ENCODE data around the gene BIK. TPM values are rescaled to one million over a fixed set of nuclear protein-coding genes. Genes with fewer than 3 reads are reported as not detected.
A peak's percentile ranks its signal among the peaks of the same experiment; 100 is the strongest.

The BIK gene
- total RNA-seq, 1 donor from 2014 or later, result 1.7 TPM

GRCh38 chr22:43148581-43148980, 38.0 kb downstream of the BIK start:
- no peak for TF ChIP-seq CTCF (IDR thresholded peaks at IDR 0.05; ENCODE audit: unreplicated experiment)
- Mint-ChIP-seq H3K4me3 (ENCODE audit: low read depth) (no peak overlapping the region), H3K4me1 (ENCODE audit: low read depth) (peaks cover 3% of the 10 kb centered on the region), H3K27ac (no peak overlapping the region), H3K36me3 (ENCODE audit: insufficient read depth) (no peaks in the 10 kb centered on the region), H3K27me3 (peaks cover 27% of the 10 kb centered on the region), H3K9me3 (ENCODE audit: low read depth) (no peaks in the 10 kb centered on the region)
- no peak for DNase-seq (ENCODE audit: low spot score, unreplicated experiment)

- Mint-ChIP-seq H3K4me1 (ENCODE audit: low read depth) (peaks cover 2% of the 10 kb centered on the region), H3K36me3 (ENCODE audit: insufficient read depth) (no peaks in the 10 kb centered on the region), H3K27me3 (peaks cover 27% of the 10 kb centered on the region), H3K4me3 (ENCODE audit: low read depth) (peak overlapping the region; percentile 68), H3K9me3 (ENCODE audit: low read depth) (no peaks in the 10 kb centered on the region), H3K27ac (no peak overlapping the region)
- no peak for DNase-seq (ENCODE audit: low spot score, unreplicated experiment)
- no peak for TF ChIP-seq CTCF (IDR thresholded peaks at IDR 0.05; ENCODE audit: unreplicated experiment)
Measured at GRCh38 chr22:43150731-43151206, 40.2 kb downstream of the BIK start.

GRCh38 chr22:43151251-43152002, 40.9 kb downstream of the BIK start, which contains the start of gene TSPO:
TSS of gene TSPO (plus strand) at chr22:43151559. CDS start at chr22:43159239, 7,680 bp downstream.
- Mint-ChIP-seq H3K27me3 (peaks cover 27% of the 10 kb centered on the region), H3K4me1 (ENCODE audit: low read depth) (peaks cover 2% of the 10 kb centered on the region), H3K27ac (no peak within 1 kb of the TSS), H3K4me3 (ENCODE audit: low read depth) (peak within 1 kb of the TSS; percentile 68), H3K9me3 (ENCODE audit: low read depth) (no peaks in the 10 kb centered on the region), H3K36me3 (ENCODE audit: insufficient read depth) (no peaks in the 10 kb centered on the region)
- DNase-seq (ENCODE audit: low spot score, unreplicated experiment), result no peak
- TF ChIP-seq CTCF (IDR thresholded peaks at IDR 0.05; ENCODE audit: unreplicated experiment), result no peak

GRCh38 chr22:43152003-43152356, 41.4 kb downstream of the BIK start:
- no peak for TF ChIP-seq CTCF (IDR thresholded peaks at IDR 0.05; ENCODE audit: unreplicated experiment)
- H3K36me3 Mint-ChIP-seq (ENCODE audit: insufficient read depth), result no peaks in the 10 kb centered on the region
- no peak overlapping the region for H3K27ac Mint-ChIP-seq
- H3K27me3 Mint-ChIP-seq, result peaks cover 27% of the 10 kb centered on the region
- H3K9me3 Mint-ChIP-seq (ENCODE audit: low read depth), result no peaks in the 10 kb centered on the region
- no peak for DNase-seq (ENCODE audit: low spot score, unreplicated experiment)
- H3K4me1 Mint-ChIP-seq (ENCODE audit: low read depth), result peaks cover 2% of the 10 kb centered on the region
- H3K4me3 Mint-ChIP-seq (ENCODE audit: low read depth), result no peak overlapping the region

GRCh38 chr22:43152357-43153071, 42.0 kb downstream of the BIK start:
- H3K4me1 Mint-ChIP-seq (ENCODE audit: low read depth), result peaks cover 2% of the 10 kb centered on the region
- no peak overlapping the region for H3K4me3 Mint-ChIP-seq (ENCODE audit: low read depth)
- peaks cover 23% of the 10 kb centered on the region for H3K27me3 Mint-ChIP-seq
- no peaks in the 10 kb centered on the region for H3K36me3 Mint-ChIP-seq (ENCODE audit: insufficient read depth)
- no peak for DNase-seq (ENCODE audit: low spot score, unreplicated experiment)
- TF ChIP-seq CTCF (IDR thresholded peaks at IDR 0.05; ENCODE audit: unreplicated experiment), result no peak
- H3K9me3 Mint-ChIP-seq (ENCODE audit: low read depth), result no peaks in the 10 kb centered on the region
- no peak overlapping the region for H3K27ac Mint-ChIP-seq

Measured in progenitor cell of endocrine pancreas (in vitro differentiated cells).